Karpas-422 (cell line): ENCODE data around the gene CPNE5. TPM values are rescaled to one million over a fixed set of nuclear protein-coding genes. Genes with fewer than 3 reads are reported as not detected.

ENCODE experiments used
- DNase-seq: peaks from one replicate; pipeline ENCODE4 v3.0.0-alpha.2; 2015
- H2AFZ ChIP-seq: fragments of 200-600 bp; sonication (generic); 2 replicates; pipeline ENCODE4 v1.6.1; 2014; ENCODE audit warnings: antibody characterized with exemption, low read length, mixed read lengths
- H3K27ac ChIP-seq: fragments of 200-600 bp; sonication (generic); 2 replicates; pipeline ENCODE4 v1.5.1; 2014; ENCODE audit warnings: mild to moderate bottlenecking, low read length, moderate library complexity
- H3K27me3 ChIP-seq: fragments of 200-600 bp; sonication (generic); 2 replicates; pipeline ENCODE4 v1.6.1; 2014; ENCODE audit warnings: low read length, mixed read lengths
- H3K36me3 ChIP-seq: fragments of 200-600 bp; sonication (generic); 2 replicates; pipeline ENCODE4 v1.6.1; 2014; ENCODE audit warnings: low read length, mixed read lengths; ENCODE audit not compliant: insufficient read depth
- H3K4me1 ChIP-seq: fragments of 200-600 bp; sonication (generic); 2 replicates; pipeline ENCODE4 v1.6.1; 2014; ENCODE audit warnings: mild to moderate bottlenecking, low read length, mixed read lengths
- H3K4me2 ChIP-seq: fragments of 200-600 bp; sonication (generic); 2 replicates; pipeline ENCODE4 v1.6.1; 2014; ENCODE audit warnings: low read length, low read depth, mild to moderate bottlenecking; ENCODE audit not compliant: poor library complexity, severe bottlenecking
- H3K4me3 ChIP-seq: fragments of 200-600 bp; sonication (generic); 2 replicates; pipeline ENCODE4 v1.5.1; 2014; ENCODE audit warnings: mild to moderate bottlenecking, antibody characterized with exemption, low read length, mixed read lengths
- H3K79me2 ChIP-seq: fragments of 200-600 bp; sonication (generic); 2 replicates; pipeline ENCODE4 v1.6.1; 2014; ENCODE audit warnings: mild to moderate bottlenecking, low read length, mixed read lengths
- H3K9ac ChIP-seq: fragments of 200-600 bp; sonication (generic); 2 replicates; pipeline ENCODE4 v1.6.0; 2014; ENCODE audit warnings: low read length
- H3K9me2 ChIP-seq: fragments of 200-600 bp; sonication (generic), shearing (Covaris generic); replicated peaks from 2 replicates; pipeline ENCODE4 v1.6.0; 2014; ENCODE audit warnings: mild to moderate bottlenecking, low read length, moderate library complexity; ENCODE audit not compliant: insufficient read depth
- H3K9me3 ChIP-seq: fragments of 300-700, 200-600 bp; sonication (generic); 2 replicates; pipeline ENCODE4 v1.6.1; 2014; ENCODE audit warnings: low read length, mixed read lengths
- H4K20me1 ChIP-seq: fragments of 200-600 bp; sonication (generic); 2 replicates; pipeline ENCODE4 v1.6.1; 2014; ENCODE audit warnings: mild to moderate bottlenecking, antibody characterized with exemption, low read length, low read depth; ENCODE audit not compliant: insufficient read depth
- total RNA-seq: library from RNA; depleted of rRNA; stranded (reverse); fragments of >200 nt; shearing (Covaris generic); gene quantifications from 2 replicates; pipeline ENCODE4 v1.2.3, GENCODE V29; 2014; ENCODE audit warnings: low replicate concordance

CPNE5 gene
- total RNA-seq, 1 experiment from 2014 or later = 0.63 TPM

- no peak for DNase-seq
- Histone ChIP-seq H3K4me3 (no peak overlapping the region), H3K9me2 (no peaks in the 10 kb centered on the region), H4K20me1 (no peaks in the 10 kb centered on the region), H3K9ac (no peak overlapping the region), H3K27ac (no peak overlapping the region), H3K4me1 (no peaks in the 10 kb centered on the region), H3K79me2 (no peaks in the 10 kb centered on the region), H3K4me2 (no peak overlapping the region), H3K36me3 (no peaks in the 10 kb centered on the region), H2AFZ (no peak overlapping the region), H3K27me3 (no peaks in the 10 kb centered on the region), H3K9me3 (no peaks in the 10 kb centered on the region)
Observed at GRCh38 chr6:36825994-36826393, 13.2 kb downstream of the CPNE5 start.

- Histone ChIP-seq H3K4me3 (no peak overlapping the region), H3K9ac (no peak overlapping the region), H3K4me1 (no peaks in the 10 kb centered on the region), H3K9me2 (no peaks in the 10 kb centered on the region), H3K79me2 (no peaks in the 10 kb centered on the region), H3K9me3 (no peaks in the 10 kb centered on the region), H3K36me3 (no peaks in the 10 kb centered on the region), H3K27me3 (no peaks in the 10 kb centered on the region), H3K27ac (no peak overlapping the region), H4K20me1 (no peaks in the 10 kb centered on the region), H2AFZ (no peak overlapping the region), H3K4me2 (no peak overlapping the region)
- no peak for DNase-seq
Observed at GRCh38 chr6:36825452-36825851, 13.8 kb downstream of the CPNE5 start.

- Histone ChIP-seq H3K9me3 (no peaks in the 10 kb centered on the region), H3K27ac (no peak overlapping the region), H3K4me2 (no peak overlapping the region), H3K4me3 (no peak overlapping the region), H3K79me2 (no peaks in the 10 kb centered on the region), H3K9ac (no peak overlapping the region), H4K20me1 (no peaks in the 10 kb centered on the region), H3K27me3 (no peaks in the 10 kb centered on the region), H3K4me1 (no peaks in the 10 kb centered on the region), H2AFZ (no peak overlapping the region), H3K36me3 (no peaks in the 10 kb centered on the region), H3K9me2 (no peaks in the 10 kb centered on the region)
- no peak for DNase-seq
Observed at GRCh38 chr6:36824253-36824652, 15.0 kb downstream of the CPNE5 start.

GRCh38 chr6:36823421-36824096 is 15.7 kb downstream of the CPNE5 start:
- Histone ChIP-seq H3K27ac (no peak overlapping the region), H3K9me2 (no peaks in the 10 kb centered on the region), H4K20me1 (no peaks in the 10 kb centered on the region), H3K4me2 (no peak overlapping the region), H3K36me3 (no peaks in the 10 kb centered on the region), H3K4me1 (no peaks in the 10 kb centered on the region), H2AFZ (no peak overlapping the region), H3K79me2 (no peaks in the 10 kb centered on the region), H3K4me3 (no peak overlapping the region), H3K27me3 (no peaks in the 10 kb centered on the region), H3K9ac (no peak overlapping the region), H3K9me3 (no peaks in the 10 kb centered on the region)
- DNase-seq = no peak

GRCh38 chr6:36822506-36823269 is 16.6 kb downstream of the CPNE5 start:
- Histone ChIP-seq H3K4me2 (no peak overlapping the region), H3K4me1 (no peaks in the 10 kb centered on the region), H3K27ac (no peak overlapping the region), H3K36me3 (no peaks in the 10 kb centered on the region), H3K9ac (no peak overlapping the region), H2AFZ (no peak overlapping the region), H3K27me3 (no peaks in the 10 kb centered on the region), H3K9me3 (no peaks in the 10 kb centered on the region), H3K4me3 (no peak overlapping the region), H3K9me2 (no peaks in the 10 kb centered on the region), H4K20me1 (no peaks in the 10 kb centered on the region), H3K79me2 (no peaks in the 10 kb centered on the region)
- DNase-seq = no peak

- Histone ChIP-seq H2AFZ (no peak overlapping the region), H3K9me2 (no peaks in the 10 kb centered on the region), H4K20me1 (no peaks in the 10 kb centered on the region), H3K4me3 (no peak overlapping the region), H3K27ac (no peak overlapping the region), H3K36me3 (no peaks in the 10 kb centered on the region), H3K4me1 (no peaks in the 10 kb centered on the region), H3K9ac (no peak overlapping the region), H3K4me2 (no peak overlapping the region), H3K27me3 (no peaks in the 10 kb centered on the region), H3K79me2 (no peaks in the 10 kb centered on the region), H3K9me3 (no peaks in the 10 kb centered on the region)
- DNase-seq = no peak
Observed at GRCh38 chr6:36821581-36822335, 17.5 kb downstream of the CPNE5 start.

- no peak for DNase-seq
- H2AFZ ChIP-seq = no peak overlapping the region
- H3K4me3 ChIP-seq = no peak overlapping the region
- no peaks in the 10 kb centered on the region for H4K20me1 ChIP-seq
- H3K9me3 ChIP-seq = no peaks in the 10 kb centered on the region
- H3K36me3 ChIP-seq = no peaks in the 10 kb centered on the region
- H3K27ac ChIP-seq = no peak overlapping the region
- no peaks in the 10 kb centered on the region for H3K9me2 ChIP-seq
- H3K79me2 ChIP-seq = no peaks in the 10 kb centered on the region
- no peaks in the 10 kb centered on the region for H3K4me1 ChIP-seq
- no peak overlapping the region for H3K9ac ChIP-seq
- no peak overlapping the region for H3K4me2 ChIP-seq
- no peaks in the 10 kb centered on the region for H3K27me3 ChIP-seq
Observed at GRCh38 chr6:36820700-36821580, 18.3 kb downstream of the CPNE5 start.
